Forelimb muscle (tissue), 1 donor: ENCODE measurements around the gene PARP11. TPM values are rescaled to one million over a fixed set of nuclear protein-coding genes. Genes with fewer than 3 reads are reported as not detected.

ENCODE experiments used
- DNase-seq: peaks from one replicate; pipeline ENCODE4 v3.0.0-alpha.2; 2013; ENCODE audit warnings: low read depth
- polyA plus RNA-seq: library from polyadenylated mRNA; unstranded; fragments of 120-200 nt; gene quantifications from one replicate; pipeline ENCODE4 v1.2.1, GENCODE V29; 2013; ENCODE audit not compliant: insufficient read length

PARP11 gene
- polyA plus RNA-seq, 1 donor = 7.1 TPM

DNA sequence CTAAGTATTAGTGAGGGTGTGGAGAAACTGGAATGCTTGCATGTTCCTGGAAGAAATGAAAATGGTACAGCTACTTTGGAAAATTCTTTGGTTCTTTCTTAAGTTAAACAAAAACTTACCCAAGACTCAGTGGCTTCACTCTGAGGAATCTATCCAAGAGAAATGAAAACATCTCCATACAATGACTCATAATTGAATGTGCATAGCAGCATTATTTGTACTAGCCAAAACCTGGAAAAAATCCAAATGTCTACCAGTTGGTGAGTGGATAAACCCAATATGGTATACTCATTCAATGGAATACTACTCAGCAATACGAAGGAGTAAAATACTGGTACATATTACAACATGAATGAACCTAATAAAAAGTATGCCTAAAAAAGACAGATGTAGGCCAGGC, 102.3 kb downstream of the PARP11 start:
- DNase-seq = no peak

- DNase-seq = no peak
Measured at GRCh38 chr12:3768911-3769447, 104.2 kb downstream of the PARP11 start.

- DNase-seq = no peak
Measured at GRCh38 chr12:3761116-3761735, 112.0 kb downstream of the PARP11 start.

- no peak for DNase-seq
Measured at GRCh38 chr12:3759878-3760277, 113.3 kb downstream of the PARP11 start.

Other genes starting within 250 kb of the PARP11 start
- 1.3 TPM for gene CRACR2A, start 120.3 kb downstream of the PARP11 start, polyA plus RNA-seq